RWPE2 (cell line): Measurements from ENCODE around the gene LYPD6.
"Not testable (repeated sequence)": the region's sequence is repeated elsewhere in the genome, so short reads cannot be mapped to it uniquely, and the experiment has no call there.

ENCODE experiments used
- ATAC-seq: fragments of 200-7000 bp; cut with Tn5 transposase; 3 replicates; pipeline ENCODE4 v1.9.1; 2021; ENCODE audit warnings: low read depth
- DNase-seq: peaks from one replicate; pipeline ENCODE4 v3.0.0-alpha.2; 2020; ENCODE audit warnings: low spot score
- H3K27ac ChIP-seq: fragments of 450-650 bp; 2 replicates; pipeline ENCODE4 v1.5.1; 2017; ENCODE audit warnings: mild to moderate bottlenecking; ENCODE audit not compliant: poor library complexity, severe bottlenecking
- H3K27me3 ChIP-seq: fragments of 250-450 bp; sonication (Bioruptor Pico); 2 replicates; pipeline ENCODE4 v1.5.1; 2021; ENCODE audit warnings: mild to moderate bottlenecking, moderate library complexity; ENCODE audit not compliant: insufficient read depth, poor library complexity, severe bottlenecking
- H3K36me3 ChIP-seq: fragments of 250-450 bp; sonication (Bioruptor Pico); 2 replicates; pipeline ENCODE4 v1.5.1; 2020; ENCODE audit warnings: low read depth, mild to moderate bottlenecking, moderate library complexity
- H3K4me1 ChIP-seq: fragments of 250-450 bp; sonication (Bioruptor Pico); 2 replicates; pipeline ENCODE4 v1.5.1; 2021; ENCODE audit warnings: mild to moderate bottlenecking, moderate library complexity; ENCODE audit not compliant: insufficient read depth, poor library complexity, severe bottlenecking
- H3K4me3 ChIP-seq: fragments of 250-450 bp; sonication (Bioruptor Pico); 2 replicates; pipeline ENCODE4 v1.5.1; 2021; ENCODE audit warnings: mild to moderate bottlenecking, moderate library complexity; ENCODE audit not compliant: severe bottlenecking
- H3K9me3 ChIP-seq: fragments of 250-450 bp; sonication (Bioruptor Pico); 2 replicates; pipeline ENCODE4 v1.5.1; 2021; ENCODE audit warnings: mild to moderate bottlenecking, moderate library complexity; ENCODE audit not compliant: severe bottlenecking
- CTCF ChIP-seq: fragments of 450-650 bp; IDR thresholded peaks from one replicate; pipeline ENCODE4 v1.5.1; 2017; ENCODE audit warnings: mild to moderate bottlenecking, moderate library complexity; ENCODE audit not compliant: poor library complexity, severe bottlenecking

Gene LYPD6

GRCh38 chr2:149492923-149493322, 162.5 kb downstream of the LYPD6 start:
- no peaks in the 10 kb centered on the region for H3K36me3 ChIP-seq
- no peaks in the 10 kb centered on the region for H3K9me3 ChIP-seq
- TF ChIP-seq CTCF: no peak
- H3K4me3 ChIP-seq: no peak overlapping the region
- H3K27ac ChIP-seq: no peak overlapping the region
- H3K4me1 ChIP-seq: no peaks in the 10 kb centered on the region
- ATAC-seq: no peak
- H3K27me3 ChIP-seq: no peaks in the 10 kb centered on the region
- no peak for DNase-seq

- H3K4me1 ChIP-seq, DNase-seq: not testable (repeated sequence)
These were observed 168.8 kb downstream of the LYPD6 start for GRCh38 chr2:149499204-149499603.

GRCh38 chr2:149506808-149507207, 176.4 kb downstream of the LYPD6 start:
- not testable (repeated sequence) for ATAC-seq, H3K27ac ChIP-seq, H3K27me3 ChIP-seq, H3K4me1 ChIP-seq, H3K36me3 ChIP-seq, DNase-seq, H3K9me3 ChIP-seq, H3K4me3 ChIP-seq

More at GRCh38 chr2:149499204-149499603, 168.8 kb downstream of the LYPD6 start:
- not testable (repeated sequence) for H3K27ac ChIP-seq, H3K4me3 ChIP-seq, H3K36me3 ChIP-seq, ATAC-seq, H3K9me3 ChIP-seq, H3K27me3 ChIP-seq

DNA sequence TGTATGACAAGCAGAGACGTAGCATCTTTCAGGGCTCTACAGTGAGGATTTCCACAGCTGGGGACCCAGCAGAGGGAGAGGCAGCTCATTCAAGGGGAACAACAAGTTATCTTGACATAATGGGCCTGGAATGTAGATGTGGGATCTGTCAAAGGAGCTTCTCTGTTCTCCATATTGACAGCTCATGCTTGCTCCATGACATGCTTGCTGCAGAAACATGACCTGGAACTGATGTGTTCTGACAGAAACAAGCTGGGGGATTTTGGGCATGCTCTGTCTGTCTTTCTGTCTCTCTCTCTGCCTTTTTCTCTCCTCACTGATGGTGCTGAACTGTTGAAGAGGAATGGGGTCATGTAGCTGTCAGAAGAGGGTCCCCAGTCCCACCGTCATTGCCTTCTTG, 177.6 kb downstream of the LYPD6 start:
- Histone ChIP-seq H3K4me3 (no peak overlapping the region), H3K27me3 (no peaks in the 10 kb centered on the region), H3K36me3 (no peaks in the 10 kb centered on the region), H3K9me3 (no peaks in the 10 kb centered on the region), H3K4me1 (no peaks in the 10 kb centered on the region), H3K27ac (no peak overlapping the region)
- no peak for ATAC-seq
- DNase-seq: no peak
- no peak for TF ChIP-seq CTCF

- DNase-seq (no peak), ATAC-seq (no peak)
- no peak overlapping the region for H3K27ac ChIP-seq
- no peak overlapping the region for H3K4me3 ChIP-seq
- TF ChIP-seq CTCF: no peak
- no peaks in the 10 kb centered on the region for H3K27me3 ChIP-seq
- H3K36me3 ChIP-seq: no peaks in the 10 kb centered on the region
- no peaks in the 10 kb centered on the region for H3K9me3 ChIP-seq
- no peaks in the 10 kb centered on the region for H3K4me1 ChIP-seq
These were observed 183.1 kb downstream of the LYPD6 start for GRCh38 chr2:149513461-149513860.
